GM21619 (cell line): ENCODE data around the gene UROD.

Experiments
- ATAC-seq: cut with Tn5 transposase; IDR thresholded peaks from one replicate; pipeline ENCODE4 v1.9.1; 2021; ENCODE audit not compliant: unreplicated experiment

UROD gene

DNA sequence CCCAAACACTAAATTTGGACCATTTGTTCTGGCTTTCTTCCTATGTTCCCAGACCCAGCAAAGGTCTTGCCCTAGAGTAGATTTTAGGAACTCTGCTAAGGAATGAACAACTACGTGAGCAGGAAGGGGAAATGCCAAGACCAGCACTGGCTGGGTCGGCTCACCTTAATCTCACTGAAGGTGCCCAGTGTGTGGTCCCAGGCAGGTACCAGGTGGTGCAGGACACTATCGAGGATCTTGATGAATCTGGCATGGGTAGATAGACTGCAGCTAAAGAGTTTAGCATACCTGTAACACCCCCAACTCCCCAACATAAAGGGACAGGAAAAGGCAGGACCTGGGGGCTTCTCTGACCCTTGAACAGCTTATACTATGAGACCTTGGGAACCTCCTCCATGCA is 4.0 kb upstream of the UROD start:
- ATAC-seq, result no peak

DNA sequence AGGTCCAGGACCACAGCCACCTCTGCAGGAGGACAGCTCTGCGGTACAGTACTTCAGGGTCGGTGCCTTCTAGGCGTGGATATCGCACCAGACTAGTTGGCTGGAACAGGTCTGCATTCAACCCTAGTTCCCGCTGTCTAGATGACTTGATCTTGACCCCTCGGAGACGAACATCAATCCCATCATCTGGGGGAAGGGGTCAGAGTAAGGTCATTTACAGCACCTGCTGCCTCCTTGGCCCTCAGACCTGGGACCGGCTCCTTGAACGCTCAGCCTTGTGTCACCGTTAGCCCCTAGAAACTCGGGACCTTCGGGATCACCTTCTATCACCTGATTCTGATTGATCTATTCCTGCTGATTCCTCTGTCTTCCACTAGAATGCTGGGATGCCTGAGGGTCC is 3.5 kb upstream of the UROD start:
- ATAC-seq, result no peak

DNA sequence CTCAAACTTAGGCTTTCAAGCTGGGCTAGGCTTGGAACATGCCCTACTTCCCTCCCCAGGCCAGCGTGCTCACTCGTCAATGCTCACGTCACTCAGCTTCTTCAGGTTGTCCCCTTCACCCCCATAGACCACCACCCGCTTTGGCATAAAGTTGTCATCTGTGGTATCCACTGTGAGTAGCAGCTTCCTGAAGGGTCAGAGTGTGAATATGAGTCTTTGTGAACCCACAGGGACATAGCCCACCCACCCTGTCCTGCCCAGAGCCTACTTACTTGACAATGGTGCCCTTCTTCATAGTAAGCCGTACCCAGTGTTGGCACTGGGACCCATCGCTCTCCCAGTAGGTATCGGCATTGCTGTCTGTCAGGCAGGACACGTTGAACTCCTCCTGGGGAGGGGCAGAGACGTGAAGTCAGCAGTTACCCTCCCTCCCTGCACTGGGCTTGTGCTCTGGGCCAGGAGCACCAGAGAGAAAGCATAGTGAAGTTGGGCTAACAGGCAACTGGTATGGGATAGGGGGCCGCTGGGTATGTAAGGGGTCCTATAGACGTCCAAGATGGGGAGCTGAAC is 2.7 kb upstream of the UROD start:
- no peak for ATAC-seq

DNA sequence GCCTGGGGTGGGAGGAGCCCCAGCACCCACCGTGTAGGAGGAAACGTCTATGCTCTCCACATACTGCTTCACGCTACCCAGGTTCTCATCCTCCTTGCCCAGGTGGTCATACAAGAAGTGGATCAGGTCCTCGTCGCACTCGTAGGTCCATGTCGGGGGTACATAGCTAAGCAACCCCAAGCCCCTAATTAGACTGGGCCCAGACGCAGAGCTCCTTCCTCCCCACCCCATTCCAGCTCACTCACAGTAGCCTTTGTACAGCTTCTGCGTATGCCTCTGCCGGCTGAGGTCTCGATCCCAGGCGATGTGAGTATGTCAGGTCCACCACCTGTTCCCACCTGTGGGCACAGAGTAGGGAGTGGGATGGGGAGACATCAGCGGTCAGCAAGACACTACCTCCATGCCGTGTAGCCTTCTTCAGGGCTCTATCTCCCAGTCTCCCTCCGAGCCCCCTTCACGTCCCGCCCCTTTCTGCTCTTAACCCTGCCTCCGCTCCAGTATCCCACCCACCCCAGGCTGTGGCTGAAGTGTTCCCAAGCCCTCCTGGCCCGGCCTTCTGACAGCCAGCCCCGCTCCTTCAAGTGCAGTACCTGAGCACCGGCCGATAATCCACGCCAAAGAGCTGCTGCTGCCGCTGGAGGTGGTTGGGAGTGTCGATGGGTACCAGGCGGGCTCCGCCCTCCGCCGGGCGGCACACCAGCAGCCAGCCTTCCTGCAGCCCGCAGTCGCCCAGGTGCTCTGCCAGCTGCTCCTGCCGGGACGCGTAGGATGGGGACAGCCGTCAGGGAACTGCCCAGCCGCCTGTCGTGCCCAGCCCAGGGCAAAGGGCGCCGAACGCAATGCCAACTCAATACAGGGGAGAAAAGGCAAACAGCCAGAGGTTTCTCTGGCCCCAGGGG is 1.8 kb upstream of the UROD start:
- no peak for ATAC-seq

DNA sequence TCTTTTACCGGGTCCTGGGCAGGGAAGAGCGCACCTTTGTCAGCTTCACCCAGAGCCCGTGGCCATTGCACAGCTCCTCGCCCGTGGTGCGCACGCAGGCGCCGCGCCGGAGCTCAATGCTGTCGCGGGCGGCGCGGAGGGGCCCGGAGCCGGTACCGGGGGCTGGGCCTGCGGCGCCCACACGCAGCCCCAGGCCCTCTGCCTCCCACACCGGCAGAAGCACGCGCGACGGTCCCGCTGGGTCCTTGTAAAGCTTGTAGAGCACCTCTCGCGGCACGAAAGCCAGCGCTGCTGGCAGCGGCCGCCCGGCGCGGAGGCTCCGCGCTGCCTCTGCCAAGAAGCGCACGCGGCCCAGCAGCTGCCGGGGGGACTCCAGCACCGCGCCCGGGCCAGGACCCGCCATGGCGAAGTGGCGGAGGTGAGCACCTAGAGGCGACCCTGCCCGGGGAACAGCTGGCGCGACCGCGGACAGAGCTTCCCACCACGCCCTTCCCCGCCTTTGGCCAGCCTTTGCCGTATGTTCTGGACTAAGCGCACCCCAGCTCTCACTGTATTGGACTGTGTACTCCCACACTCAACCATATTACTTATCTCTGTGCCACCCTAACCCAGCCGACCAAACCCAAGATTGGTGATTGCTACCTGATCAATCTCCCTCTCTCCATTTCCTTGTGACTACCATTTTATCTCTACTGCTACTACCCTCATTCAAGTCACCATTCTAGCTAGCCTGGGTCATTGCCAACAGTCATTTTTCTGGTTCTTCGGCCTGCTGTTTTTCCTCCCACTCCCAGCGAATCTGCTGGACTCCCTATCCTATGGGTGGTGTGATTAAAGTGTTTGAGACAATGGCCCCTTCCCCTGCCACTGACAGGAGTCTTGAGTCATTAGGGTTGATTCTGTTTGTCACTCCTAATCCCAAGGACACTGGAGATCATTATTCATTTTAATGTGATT is 921 bp upstream of the UROD start, which contains the start of gene HECTD3:
HECTD3 (minus strand) TSS at position 470 of the 957 bp plus-strand sequence; CDS start at position 403, 67 bp downstream.
- peak; percentile 70 for ATAC-seq

DNA sequence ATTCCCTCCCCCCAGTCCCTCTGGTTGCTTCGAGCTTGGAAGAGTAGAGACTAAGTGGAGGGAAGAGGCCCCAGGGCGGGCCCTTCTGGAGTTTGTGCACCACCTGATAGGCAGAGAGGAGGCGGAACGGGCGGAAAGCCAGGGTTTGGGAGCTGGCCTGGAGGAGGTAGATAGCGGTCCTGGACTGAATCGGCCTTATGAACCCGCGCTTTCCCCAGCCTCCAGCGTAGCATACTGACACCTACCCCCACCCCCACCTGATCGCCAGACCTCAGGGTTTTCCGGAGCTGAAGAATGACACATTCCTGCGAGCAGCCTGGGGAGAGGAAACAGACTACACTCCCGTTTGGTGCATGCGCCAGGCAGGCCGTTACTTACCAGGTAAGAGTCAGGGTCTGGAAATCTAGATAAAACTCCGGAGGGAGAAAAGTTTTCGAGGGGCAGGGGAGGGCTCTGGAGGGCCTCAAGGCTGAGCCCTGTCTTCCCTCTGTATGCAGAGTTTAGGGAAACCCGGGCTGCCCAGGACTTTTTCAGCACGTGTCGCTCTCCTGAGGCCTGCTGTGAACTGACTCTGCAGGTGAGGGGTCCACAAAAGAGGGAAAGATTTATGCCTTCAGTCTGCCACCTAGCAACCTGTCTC is 705 bp downstream of the UROD start:
- ATAC-seq, result no peak

DNA sequence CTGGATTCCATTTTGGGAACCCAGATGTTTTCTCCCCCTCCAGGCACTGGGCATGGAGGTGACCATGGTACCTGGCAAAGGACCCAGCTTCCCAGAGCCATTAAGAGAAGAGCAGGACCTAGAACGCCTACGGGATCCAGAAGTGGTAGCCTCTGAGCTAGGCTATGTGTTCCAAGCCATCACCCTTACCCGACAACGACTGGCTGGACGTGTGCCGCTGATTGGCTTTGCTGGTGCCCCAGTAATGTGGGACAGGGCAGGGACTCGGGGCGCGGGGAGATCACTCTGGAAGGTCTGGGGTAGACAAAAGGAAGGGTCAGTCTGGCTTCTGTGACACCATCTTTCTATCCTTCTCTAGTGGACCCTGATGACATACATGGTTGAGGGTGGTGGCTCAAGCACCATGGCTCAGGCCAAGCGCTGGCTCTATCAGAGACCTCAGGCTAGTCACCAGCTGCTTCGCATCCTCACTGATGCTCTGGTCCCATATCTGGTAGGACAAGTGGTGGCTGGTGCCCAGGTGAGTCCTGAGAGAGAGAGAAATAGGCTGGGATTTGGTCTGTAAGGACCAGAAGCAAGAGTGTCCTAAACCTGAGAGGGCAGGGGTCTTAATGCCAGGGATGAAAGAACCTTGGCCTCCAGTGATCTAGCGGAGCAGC is 1.6 kb downstream of the UROD start:
- ATAC-seq, result no peak

DNA sequence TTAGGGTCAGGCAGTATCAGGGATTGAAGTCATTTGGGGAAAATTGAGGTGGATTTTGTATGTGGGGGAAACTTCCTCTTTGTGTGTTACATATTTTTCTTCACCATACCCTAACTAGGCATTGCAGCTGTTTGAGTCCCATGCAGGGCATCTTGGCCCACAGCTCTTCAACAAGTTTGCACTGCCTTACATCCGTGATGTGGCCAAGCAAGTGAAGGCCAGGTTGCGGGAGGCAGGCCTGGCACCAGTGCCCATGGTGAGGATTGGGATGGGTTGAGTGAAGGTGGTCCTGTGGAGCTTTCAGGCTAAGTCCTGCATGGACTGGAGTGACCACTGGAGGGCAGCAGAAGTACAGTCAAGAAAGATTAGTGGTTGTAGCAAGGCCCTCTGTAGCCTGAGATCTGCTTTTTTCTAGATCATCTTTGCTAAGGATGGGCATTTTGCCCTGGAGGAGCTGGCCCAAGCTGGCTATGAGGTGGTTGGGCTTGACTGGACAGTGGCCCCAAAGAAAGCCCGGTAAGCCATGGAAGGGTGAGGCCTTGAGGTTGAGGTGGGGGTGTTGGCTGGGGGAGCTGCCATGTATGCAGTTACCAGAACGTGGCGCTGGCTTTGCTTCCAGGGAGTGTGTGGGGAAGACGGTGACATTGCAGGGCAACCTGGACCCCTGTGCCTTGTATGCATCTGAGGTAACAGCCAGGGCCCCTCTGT is 2.4 kb downstream of the UROD start:
- no peak for ATAC-seq

DNA sequence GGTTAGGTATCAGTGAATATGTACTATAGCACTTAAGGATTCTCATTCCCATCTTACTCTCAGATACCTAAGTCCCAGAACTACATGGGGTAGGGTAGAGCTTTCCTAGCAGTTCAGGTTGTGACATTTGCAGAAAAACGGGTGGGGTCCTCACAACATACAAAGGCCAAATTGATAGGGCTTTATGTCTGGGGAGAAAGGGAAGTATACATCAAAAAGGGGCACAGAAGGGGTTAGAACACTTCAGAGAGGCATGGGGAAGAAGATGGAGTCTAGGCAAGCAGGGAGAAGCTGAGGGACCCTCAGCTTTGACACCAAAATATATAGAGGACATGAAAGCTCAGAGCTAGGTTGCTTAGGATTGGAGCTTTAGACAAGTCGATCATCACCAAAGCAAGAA is 3.6 kb downstream of the UROD start:
- ATAC-seq, result no peak

DNA sequence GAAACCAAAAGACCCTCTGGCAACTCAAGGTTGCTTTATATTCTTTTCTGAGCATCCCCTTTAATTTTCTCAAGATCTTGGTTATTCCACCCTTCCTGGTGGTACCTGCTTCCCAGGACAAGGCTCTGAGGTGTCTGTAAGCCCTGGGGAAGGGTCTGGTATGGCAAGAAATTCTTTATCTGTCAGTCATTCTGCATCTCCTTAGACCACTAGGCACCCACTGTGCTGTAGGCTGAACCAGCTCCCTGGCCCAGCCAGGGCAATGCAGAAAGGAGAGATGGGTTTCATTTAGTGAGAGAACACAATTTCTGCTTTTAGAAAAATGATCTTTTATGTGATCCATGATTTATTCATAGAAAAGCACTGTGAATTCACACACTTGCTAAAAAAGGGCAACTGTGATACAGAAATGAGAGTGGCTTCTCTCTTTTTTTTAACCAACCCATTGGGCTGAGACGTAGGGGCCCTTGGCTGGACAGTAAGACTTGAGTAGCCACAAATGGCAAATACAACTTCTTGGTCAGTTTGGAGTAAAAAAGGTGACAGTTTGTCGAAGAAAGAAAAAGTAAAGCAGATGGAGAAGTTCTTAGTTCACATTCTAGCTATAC is 4.1 kb downstream of the UROD start:
- ATAC-seq, result no peak

DNA sequence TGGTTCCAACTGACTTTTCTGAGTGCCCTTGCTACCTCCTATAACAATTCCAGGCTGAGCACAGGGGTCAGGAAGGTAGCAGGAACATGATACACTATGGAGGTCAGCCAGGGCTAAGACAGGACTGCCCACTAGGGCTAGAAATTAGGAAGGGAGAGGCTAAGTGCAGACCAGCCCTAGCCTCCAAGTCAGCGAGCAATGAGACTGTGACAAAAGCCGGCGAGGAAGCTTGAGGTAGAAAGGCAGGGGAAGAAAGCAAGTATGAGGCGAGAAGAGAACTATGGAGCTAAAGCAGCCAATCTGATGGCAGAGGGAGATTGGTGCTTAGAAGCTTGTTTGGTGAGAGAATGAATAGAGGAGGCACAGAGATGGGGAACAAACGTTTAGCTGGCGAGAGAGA is 4.7 kb downstream of the UROD start:
- no peak for ATAC-seq

DNA sequence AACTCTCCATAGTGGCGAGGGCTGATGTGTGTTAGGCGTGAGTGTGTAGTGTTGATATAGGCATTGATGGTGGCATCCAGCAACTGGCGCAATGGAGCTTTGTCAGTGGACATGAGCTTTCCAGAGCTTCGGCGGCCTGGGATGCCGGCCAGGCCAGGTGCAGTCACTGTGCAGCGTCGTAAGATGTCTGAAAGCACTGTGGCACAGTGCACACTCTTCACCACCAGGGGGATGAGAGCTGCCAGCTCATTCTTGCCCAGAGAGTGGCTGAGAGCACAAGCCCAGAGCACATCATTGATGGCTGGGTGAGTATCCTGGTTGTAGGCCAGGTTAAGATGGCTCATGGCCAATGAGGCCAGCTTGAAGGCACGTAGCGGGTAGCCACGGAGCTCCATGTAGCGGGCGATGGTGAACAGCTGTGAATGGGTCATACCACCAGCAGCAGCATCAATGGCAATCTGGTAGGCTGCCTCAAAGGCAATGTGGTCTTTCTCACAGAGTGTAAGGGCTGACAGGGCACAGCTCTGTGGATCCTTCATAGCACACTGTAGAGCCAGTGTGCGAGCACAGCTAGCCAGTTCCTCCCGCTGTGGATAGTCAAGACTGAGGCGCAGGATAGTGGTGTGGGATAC is 6.7 kb downstream of the UROD start:
- ATAC-seq, result no peak

DNA sequence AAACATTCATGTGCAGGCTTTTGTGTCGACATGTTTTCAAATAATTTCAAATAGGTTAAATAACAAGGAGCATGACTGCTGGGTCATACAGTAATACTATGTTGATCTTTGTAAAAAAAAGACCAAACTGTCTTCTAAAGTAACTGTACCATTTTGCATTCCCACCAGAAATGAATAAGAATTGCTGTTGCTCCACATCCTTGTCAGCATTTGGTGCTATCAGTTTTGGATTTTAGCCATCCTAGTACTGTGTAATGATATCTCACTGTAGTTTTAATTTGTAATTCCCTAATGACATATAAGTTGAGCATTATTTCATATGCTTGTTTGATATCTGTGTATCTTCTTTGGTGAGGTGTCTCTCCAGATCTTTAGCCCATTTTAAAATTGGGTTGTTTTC is 11.6 kb downstream of the UROD start:
- ATAC-seq, result no peak

DNA sequence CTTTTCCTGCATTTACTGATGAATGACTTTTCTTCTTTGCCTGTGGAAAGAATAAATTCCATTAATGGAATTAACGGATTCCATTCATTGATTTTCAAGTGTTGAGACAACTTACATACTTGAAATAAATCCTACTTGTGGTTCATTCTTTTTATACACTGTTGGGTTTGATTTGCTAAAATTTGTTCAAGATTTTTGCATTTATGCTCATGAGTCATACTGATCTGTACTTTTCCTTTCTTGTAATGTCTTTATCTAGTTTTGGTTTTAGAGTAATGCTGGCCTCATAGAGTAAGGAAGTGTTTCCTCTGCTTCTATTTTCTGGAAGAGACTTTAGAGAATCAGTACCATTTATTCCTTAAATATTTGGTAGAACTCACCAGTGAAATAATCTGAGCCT is 14.4 kb downstream of the UROD start:
- ATAC-seq, result no peak

DNA sequence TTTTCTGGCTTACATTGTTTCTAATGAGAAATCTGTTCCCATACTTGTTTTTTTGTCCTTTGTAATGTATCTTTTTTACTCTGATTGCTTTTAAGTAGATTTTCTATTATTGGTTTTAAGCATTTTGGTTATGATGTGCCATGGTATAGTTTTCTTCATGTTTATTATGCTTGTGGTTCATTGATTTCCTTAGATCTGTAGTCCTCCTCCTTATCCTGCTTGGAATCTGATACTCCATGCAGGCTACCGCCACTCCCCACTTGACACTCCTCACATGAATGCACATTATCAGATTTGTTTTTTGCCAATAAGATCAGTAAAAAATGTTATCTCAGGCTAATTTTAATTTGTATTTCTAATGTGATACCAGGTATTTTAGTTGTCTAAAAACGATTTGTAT is 20.8 kb downstream of the UROD start:
- ATAC-seq, result no peak

DNA sequence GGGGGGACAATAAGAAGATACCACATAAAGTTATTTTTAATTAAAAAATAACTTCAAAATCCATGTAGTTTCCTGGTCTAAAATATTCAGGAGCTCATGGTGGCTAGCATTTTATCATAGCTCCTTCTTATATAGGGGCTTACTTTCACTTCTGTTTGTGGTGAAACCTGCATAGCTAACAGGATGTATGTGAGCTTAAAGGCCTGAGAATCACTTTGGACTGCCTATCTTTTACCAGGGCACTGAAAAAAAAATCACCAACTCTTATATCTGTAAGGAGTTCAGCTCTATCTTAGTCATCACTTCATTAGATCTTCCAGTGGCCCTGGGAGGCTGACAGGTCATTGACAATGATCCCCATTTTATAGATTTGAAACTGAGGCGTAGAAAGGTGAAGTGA is 21.3 kb downstream of the UROD start:
- ATAC-seq, result no peak

DNA sequence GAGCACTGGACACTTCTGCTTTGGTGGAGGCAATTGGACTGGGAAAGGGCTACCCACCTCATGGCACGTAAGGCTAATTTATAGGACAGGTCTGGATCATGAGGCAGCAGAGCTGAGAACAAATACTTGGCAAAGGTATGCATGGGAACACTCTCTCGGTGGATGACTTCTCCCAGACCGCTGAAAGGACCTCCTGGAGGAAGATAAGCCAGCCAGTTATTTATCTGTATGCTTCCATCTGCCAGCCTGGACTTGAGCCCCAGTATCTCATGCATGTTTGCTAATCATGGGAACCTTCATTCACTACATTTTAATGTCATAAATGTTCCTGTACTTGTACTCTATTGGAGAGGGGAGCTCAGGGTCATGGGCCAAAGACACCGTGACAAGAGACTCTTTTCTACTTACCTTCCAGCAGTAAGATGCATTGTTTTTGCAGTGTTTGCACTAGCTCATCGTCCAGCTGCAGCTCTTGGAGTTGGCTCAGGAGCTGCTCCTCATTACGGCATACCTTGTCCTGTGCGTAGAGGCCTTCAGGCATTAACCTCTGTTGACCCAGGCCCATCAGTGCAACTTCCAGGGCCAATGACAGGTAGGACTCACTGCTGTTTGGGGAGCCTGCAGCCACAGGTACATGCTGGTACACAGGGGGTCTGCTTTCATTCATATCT is 23.7 kb downstream of the UROD start:
- no peak for ATAC-seq

DNA sequence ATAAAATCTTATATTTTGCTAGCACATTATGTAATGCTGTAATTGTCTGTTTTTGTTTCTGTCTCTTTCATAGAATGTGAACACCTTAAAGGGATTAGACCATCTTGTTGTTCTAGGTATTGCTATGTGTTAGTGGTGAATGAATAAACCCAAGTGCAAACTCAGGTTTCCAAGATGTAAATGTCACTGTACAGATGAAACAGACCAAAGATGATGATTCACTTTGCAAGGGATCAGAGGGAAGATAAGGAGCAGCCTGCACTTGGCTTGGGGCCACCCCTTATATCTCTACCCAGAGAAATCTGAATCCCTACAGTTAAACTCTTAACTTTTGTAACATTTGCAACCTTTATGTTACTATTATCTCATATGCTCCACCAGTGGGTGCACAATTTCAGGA is 25.4 kb downstream of the UROD start:
- no peak for ATAC-seq
